Right atrium auricular region (tissue), 2 donors: Measurements from ENCODE around the gene NPEPPS. TPM values are rescaled to one million over a fixed set of nuclear protein-coding genes. Genes with fewer than 3 reads are reported as not detected.

Source experiments
- DNase-seq: peaks from one replicate; pipeline ENCODE4 v3.0.0-alpha.2; 2019; ENCODE audit warnings: low spot score
- H3K27ac ChIP-seq, 2 donors: fragments of 200-600 bp; sonication (generic); 1 replicate in 1 of 2; 2 replicates in 1 of 2; pipeline ENCODE4 v1.5.1; 2016 to 2019
- H3K27me3 ChIP-seq, 2 donors: fragments of 200-600 bp; sonication (generic); one replicate each; pipeline versions ENCODE4 v1.5.1 to v1.6.0; 2017 to 2019
- H3K36me3 ChIP-seq: fragments of 200-600 bp; sonication (generic); one replicate; pipeline ENCODE4 v1.5.1; 2016
- H3K4me1 ChIP-seq, 2 donors: fragments of 200-600 bp; sonication (generic); one replicate each; pipeline versions ENCODE4 v1.5.1 to v1.6.0; 2017 to 2019
- H3K4me3 ChIP-seq, 2 donors: fragments of 200-600 bp; sonication (generic); 1 replicate in 1 of 2; 2 replicates in 1 of 2; pipeline ENCODE4 v1.5.1; 2017 to 2019; ENCODE audit warnings: mild to moderate bottlenecking in 1 of 2, moderate library complexity in 1 of 2
- H3K9me3 ChIP-seq, 2 donors: fragments of 200-600 bp; sonication (generic); one replicate each; pipeline ENCODE4 v1.5.1; 2019
- CTCF ChIP-seq, 2 donors: fragments of 200-600 bp; sonication (generic); IDR thresholded peaks; one replicate each; pipeline ENCODE4 v1.5.1; 2019; ENCODE audit warnings: antibody characterized with exemption in 2 of 2
- total RNA-seq, 2 donors: library from RNA; depleted of rRNA; stranded (reverse); fragments of >200 nt; gene quantifications; one replicate each; pipeline ENCODE4 v1.1.0, GENCODE V29; 2016

The NPEPPS gene
- total RNA-seq, 2 donors from 2014 or later, result 53.0 to 62.8 TPM

- DNase-seq, result no peak
- no peaks in the 10 kb centered on the region for H3K27me3 ChIP-seq
- no peak overlapping the region for H3K27ac ChIP-seq
- TF ChIP-seq CTCF (IDR thresholded peaks at IDR 0.05), result peak; percentile 52 to 78
- no peaks in the 10 kb centered on the region for H3K9me3 ChIP-seq
- H3K36me3 ChIP-seq, result peaks cover 62% of the 10 kb centered on the region
- H3K4me1 ChIP-seq, result peaks cover 0 to 5% of the 10 kb centered on the region in 2 donors
- H3K4me3 ChIP-seq, result no peak overlapping the region
Measured at GRCh38 chr17:47615766-47616424, 85.0 kb downstream of the NPEPPS start.

GRCh38 chr17:47618410-47618809 is 87.5 kb downstream of the NPEPPS start:
- Histone ChIP-seq H3K4me1 (peaks cover 0 to 23% of the 10 kb centered on the region in 2 donors), H3K4me3 (no peak overlapping the region), H3K9me3 (no peaks in the 10 kb centered on the region), H3K36me3 (peaks cover 46% of the 10 kb centered on the region), H3K27me3 (no peaks in the 10 kb centered on the region), H3K27ac (peak overlapping the region in 1 of 2 donors; percentile 15)
- peak in 1 of 2 donors; percentile 29 for TF ChIP-seq CTCF (IDR thresholded peaks at IDR 0.05)
- no peak for DNase-seq

GRCh38 chr17:47620503-47621245 is 89.8 kb downstream of the NPEPPS start:
- no peak for TF ChIP-seq CTCF (IDR thresholded peaks at IDR 0.05)
- no peak overlapping the region for H3K4me3 ChIP-seq
- peak overlapping the region in 1 of 2 donors; percentile 46 for H3K27ac ChIP-seq
- no peaks in the 10 kb centered on the region for H3K27me3 ChIP-seq
- H3K9me3 ChIP-seq, result no peaks in the 10 kb centered on the region
- peaks cover 0 to 23% of the 10 kb centered on the region in 2 donors for H3K4me1 ChIP-seq
- no peak for DNase-seq
- H3K36me3 ChIP-seq, result peaks cover 26% of the 10 kb centered on the region

- peaks cover 26% of the 10 kb centered on the region for H3K36me3 ChIP-seq
- TF ChIP-seq CTCF (IDR thresholded peaks at IDR 0.05), result peak in 1 of 2 donors; percentile 10
- peak overlapping the region in 1 of 2 donors; percentile 46 for H3K27ac ChIP-seq
- H3K4me3 ChIP-seq, result no peak overlapping the region
- H3K27me3 ChIP-seq, result no peaks in the 10 kb centered on the region
- H3K4me1 ChIP-seq, result peaks cover 0 to 23% of the 10 kb centered on the region in 2 donors
- H3K9me3 ChIP-seq, result no peaks in the 10 kb centered on the region
- no peak for DNase-seq
Measured at GRCh38 chr17:47621293-47622179, 90.6 kb downstream of the NPEPPS start.

GRCh38 chr17:47622180-47622549 is 91.3 kb downstream of the NPEPPS start:
- no peak for TF ChIP-seq CTCF (IDR thresholded peaks at IDR 0.05)
- Histone ChIP-seq H3K4me1 (peaks cover 0 to 23% of the 10 kb centered on the region in 2 donors), H3K4me3 (no peak overlapping the region), H3K27ac (peak overlapping the region in 1 of 2 donors; percentile 46), H3K27me3 (no peaks in the 10 kb centered on the region), H3K36me3 (peaks cover 20% of the 10 kb centered on the region), H3K9me3 (no peaks in the 10 kb centered on the region)
- no peak for DNase-seq
